ENCODE results near the gene CPLX4.

DNA sequence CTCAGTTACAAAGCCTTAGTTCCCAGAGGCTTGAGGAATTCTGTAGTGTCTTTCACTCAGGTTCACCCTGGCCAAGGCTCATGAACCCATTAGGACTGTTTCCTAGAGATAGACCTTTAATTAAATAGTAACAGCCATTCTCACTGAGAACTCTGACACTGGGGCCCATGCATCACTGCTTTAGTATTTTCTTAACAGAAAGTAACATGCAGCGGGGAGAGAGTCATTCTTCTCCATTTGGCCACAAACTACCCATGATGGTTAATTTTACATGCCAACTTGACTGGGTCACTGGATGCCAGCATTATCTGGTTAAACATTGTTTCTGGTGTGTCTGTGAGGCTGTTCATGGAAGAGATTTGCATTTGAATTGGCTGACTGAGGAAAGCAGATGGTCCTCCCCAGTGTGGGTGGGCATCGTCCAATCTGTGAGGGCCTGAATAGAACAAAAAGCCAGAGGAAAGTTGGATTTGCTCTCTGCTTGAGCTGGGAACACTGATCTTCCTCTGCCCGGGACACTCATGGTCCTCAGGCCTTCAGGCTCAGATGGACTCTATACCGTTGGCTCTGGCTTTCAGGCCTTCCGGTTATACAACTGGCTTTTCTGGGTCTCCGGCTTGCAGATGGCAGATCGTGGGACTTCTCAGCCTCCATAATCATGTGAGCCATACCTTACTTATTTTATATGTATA, 5.6 kb upstream of the CPLX4 start:
- TF ChIP-seq, protein P1, sequence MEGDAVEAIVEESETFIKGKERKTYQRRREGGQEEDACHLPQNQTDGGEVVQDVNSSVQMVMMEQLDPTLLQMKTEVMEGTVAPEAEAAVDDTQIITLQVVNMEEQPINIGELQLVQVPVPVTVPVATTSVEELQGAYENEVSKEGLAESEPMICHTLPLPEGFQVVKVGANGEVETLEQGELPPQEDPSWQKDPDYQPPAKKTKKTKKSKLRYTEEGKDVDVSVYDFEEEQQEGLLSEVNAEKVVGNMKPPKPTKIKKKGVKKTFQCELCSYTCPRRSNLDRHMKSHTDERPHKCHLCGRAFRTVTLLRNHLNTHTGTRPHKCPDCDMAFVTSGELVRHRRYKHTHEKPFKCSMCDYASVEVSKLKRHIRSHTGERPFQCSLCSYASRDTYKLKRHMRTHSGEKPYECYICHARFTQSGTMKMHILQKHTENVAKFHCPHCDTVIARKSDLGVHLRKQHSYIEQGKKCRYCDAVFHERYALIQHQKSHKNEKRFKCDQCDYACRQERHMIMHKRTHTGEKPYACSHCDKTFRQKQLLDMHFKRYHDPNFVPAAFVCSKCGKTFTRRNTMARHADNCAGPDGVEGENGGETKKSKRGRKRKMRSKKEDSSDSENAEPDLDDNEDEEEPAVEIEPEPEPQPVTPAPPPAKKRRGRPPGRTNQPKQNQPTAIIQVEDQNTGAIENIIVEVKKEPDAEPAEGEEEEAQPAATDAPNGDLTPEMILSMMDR (IDR thresholded peaks at IDR 0.05): no peak
- TF ChIP-seq POLR2AphosphoS5 (IDR thresholded peaks at IDR 0.05; ENCODE audit: low read depth, low read length): no peak

Data from Panc1 (cell line).